GM19238 (cell line): Measurements from ENCODE around the gene ANGPT4.

Experiments used
- DNase-seq: peaks from one replicate; pipeline ENCODE4 v3.0.0; 2011; ENCODE audit warnings: low spot score; ENCODE audit not compliant: insufficient read length

Gene ANGPT4

DNA sequence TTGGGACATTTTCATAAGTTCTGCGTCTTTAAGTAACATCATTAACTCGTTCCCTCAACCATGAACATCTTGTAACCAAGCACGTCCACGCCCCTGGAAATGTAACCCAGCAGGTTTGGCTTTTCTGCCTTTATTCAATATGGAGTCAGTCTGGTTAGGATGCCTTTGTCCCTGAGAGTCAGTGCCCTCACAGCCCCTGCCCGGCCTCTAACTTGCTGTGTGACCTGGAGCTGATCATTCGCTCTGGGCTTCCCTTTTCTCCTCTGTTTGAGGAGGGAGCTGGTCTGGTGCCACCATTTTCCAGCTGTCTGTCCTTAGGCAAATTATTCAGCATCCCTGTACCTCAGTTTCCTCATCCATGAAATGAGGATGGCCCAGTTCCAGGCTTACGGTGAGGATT lies 26.5 kb upstream of the ANGPT4 start:
- no peak for DNase-seq

DNA sequence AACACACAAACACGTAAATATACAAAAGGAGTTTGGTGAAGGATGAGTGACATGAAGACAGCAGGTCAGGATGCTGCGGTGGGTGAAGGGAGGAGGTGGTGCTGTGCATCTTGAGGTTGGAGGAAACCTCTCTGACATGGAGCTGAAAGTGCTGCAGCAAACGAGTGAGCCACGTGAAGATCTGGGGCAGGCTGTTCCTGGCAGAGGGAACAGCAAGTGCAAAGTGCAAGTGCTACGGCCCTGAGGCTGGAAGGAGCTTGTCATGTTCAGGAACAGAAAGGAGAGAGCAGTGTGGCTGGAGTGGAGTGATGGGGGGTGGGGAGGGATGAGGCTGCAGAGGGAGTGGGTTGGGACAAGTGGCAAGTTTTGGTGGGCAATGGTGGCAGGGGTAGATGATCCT lies 24.8 kb upstream of the ANGPT4 start:
- DNase-seq = no peak

DNA sequence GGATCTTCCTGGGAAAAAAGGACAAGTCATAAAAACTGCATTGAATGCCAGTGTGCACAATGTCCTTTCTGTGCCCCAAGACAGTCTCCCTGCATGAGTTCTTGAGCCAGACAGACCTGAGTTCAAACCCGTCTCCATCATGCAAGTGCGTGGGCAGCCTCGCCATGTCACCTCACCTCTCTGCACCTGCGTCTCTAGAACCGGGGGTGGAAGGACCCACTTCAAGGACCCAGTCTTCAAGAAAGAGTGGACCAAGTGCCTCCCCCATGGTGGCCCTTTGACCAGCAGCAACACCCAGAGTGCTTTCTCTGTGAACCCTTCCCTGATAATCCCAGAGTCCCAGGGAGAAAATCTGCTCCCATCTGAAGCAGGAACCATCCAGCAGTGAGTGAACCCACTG lies 23.5 kb upstream of the ANGPT4 start:
- DNase-seq = no peak

DNA sequence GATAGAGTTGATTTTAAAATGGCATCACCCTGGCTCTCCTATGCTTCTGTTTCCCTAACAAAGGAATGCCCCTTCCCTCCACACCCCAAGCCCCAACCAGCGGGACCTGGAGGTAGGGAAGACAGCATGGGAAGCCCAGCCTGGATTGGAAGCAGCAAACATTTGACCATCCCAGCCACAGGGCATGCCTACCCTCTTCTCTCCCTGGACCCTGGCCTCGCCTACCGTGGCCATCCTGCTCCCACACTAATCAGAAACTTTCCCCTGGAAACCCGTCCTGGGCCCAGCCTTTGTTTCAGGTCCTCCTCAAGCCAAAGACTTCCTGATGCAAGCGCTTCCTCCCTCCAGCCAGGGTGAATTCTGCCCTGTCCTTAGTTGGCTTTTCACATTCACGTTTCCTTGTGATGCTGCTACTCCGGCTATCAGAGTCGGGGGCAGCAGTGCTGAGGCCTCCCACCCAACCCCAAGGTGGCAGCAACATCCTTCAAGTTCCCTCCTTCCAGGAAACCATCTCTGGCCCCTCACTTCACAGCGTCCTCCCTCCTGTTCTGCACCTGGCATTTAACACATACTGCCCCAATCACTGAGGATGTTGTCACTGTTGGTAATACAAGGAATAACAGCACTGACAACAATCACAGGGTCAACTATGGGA lies 18.2 kb upstream of the ANGPT4 start:
- DNase-seq = no peak

DNA sequence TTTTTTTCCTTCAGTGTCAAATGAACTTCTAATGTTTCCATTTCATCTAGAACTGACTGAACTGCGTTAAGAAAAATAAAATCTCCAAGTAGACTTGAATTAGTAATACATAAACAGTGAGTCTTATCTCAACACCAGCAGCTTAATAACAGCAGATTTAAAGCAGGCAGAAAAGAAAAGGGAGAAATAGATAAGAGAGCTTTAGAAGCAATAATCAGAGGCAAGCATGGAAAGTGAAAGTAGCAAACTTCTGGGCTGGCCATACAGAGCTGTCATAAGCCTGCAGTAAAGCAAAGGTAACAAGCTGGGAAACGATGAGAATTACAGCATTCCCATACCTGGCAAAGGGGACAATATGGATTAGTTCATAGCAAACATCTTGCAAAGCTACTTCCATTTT lies 16.9 kb upstream of the ANGPT4 start:
- no peak for DNase-seq

DNA sequence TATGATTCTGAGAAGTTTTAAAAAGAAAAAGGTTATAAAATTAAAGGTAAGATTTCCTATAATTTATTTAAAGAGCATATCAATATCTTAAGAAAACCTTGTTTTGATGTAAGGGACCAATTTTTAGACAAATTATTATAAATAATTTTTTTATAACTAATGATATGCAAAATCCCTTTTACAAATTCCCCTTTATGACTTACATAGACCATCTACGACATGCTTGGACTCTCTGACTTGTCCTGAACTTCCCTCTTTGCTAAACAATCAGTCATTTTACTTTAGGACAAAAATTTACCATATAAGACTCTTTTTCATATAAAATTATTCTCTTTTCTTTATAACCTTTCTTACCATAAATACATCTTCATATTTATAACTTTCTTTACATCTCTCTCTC lies 15.3 kb upstream of the ANGPT4 start:
- DNase-seq = no peak

DNA sequence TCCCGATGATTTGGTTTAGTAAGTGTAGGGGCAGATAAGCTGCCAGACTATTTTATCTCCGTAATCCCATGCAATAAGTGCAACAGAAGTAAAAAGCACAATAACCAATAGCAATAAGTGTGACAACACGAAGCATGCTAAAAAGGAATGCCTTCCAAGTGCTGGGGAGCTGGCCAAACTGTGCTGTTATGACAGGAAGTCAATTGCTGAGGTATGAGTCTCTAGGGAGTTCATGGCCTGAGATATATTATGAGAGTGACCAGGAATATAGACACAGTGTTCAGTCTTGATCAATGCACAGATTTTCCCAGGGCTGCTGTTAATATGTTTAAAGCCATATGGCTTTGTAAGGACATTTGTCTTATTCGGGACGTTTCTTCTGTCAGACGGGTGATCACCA lies 10.5 kb upstream of the ANGPT4 start:
- DNase-seq = no peak

DNA sequence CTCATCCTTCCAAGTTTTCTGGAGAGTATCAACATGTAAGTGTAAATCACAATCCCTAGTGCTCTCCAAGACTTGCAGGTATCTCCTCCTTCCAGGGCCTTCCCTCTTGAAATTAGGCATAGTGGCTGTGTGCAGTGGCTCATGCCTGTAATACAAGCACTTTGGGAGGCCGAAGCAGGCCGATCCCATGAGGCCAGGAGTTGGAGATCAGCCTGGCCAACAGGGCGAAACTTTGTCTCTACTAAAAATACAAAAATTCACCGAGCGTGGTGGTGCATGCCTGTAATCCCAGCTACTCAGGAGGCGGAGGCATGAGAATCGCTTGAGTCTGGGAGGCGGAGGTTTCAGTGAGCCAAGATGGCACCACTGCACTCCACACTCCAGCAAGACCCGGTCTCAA lies 9.4 kb upstream of the ANGPT4 start:
- DNase-seq = no peak

DNA sequence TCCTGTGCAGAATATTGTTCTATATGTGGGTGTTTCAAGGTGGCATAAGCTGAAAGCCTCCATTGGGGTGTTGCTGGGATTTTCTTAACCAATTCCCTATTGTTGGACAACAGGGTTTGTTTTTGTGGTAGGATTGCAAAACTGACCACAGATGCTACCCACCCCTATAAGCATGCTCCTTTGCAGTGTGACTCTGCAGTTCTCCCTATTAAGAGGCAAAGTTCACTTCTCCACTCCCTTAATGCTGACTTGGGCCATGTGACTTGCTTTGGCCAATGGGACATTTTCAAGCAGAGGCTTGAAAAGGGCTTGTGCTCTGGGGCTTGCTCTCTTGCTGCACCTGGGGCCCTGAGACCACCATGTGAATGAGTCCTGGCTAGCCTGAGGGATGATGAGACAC lies 8.5 kb upstream of the ANGPT4 start:
- DNase-seq = no peak

DNA sequence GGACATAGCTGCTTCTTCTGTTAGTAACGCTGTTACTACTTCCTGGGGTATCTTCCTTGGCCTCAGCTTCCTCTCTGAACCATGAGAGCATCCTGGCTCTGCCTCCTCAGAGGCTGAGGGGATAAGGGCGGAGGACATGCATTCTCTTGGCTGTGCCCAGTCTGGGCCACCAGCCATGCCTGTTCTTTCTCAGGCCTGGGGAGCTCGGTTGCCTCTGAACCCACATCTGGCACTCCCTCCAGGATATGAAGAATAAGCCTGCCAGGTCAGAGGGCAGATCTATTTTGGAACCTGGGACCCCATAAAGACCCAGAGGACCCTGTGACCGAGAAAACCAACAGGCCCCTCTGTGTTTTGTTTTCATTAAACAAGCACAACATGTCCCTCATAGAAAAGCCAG lies 6.6 kb upstream of the ANGPT4 start:
- DNase-seq = no peak

DNA sequence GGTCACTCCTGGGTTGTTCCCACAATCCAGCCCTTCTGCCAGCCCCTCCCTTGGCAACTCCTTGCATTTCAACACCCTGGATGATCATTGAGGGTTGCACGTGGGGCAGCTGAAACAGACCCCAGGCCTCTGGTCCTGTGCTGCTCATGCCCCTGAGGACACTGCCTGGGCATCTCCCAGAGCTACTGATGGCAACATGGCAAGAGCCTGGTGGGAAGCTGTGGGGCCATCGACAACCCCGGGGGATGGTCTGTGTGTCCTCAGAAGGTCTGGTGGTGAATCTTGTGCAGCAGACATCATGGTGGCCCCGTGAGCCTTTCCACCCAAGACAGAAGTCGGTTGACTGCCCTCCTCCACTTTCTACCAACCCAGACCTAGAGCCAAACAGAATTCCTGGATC lies 4.9 kb upstream of the ANGPT4 start:
- no peak for DNase-seq

DNA sequence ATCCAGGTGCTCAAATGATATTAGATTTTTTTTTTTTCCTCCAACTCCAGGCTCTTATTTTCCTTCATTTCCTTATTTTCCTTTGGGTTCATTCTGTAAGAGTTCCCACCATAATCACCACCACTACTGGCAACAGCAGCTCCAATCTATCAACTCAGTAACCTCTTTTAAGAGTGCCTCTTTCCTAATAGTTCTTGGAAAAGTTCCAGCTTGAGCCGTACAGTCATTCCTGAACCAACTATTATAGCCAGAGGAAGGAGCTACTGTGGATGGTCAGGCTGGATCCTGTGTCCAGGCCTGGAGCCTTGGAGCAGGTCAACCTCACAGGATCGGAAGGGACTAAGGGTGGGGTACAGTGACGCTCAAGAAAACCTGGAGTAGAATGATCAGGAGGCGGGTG lies 4.2 kb upstream of the ANGPT4 start:
- no peak for DNase-seq

DNA sequence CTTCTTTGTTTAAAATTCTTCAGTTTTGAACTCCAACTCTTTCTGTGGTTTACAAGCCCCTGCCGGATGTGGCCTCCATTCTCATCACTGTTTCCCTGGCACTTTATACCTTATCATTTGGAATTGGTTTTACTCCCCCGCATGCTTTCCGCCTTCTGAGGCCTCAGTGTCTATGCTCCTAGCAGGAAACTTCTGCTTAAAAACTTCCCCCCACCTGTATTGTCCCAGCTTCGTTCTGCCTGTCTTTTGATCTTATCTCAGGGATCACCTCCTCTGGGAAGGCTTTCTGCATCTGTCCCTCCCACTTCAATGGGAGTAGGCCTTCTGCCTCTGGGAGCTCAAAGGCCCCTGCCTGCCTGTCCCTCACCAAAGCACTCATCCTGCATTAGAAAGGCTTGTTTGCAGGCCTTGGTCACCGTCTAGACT lies 3.4 kb upstream of the ANGPT4 start:
- DNase-seq = no peak

DNA sequence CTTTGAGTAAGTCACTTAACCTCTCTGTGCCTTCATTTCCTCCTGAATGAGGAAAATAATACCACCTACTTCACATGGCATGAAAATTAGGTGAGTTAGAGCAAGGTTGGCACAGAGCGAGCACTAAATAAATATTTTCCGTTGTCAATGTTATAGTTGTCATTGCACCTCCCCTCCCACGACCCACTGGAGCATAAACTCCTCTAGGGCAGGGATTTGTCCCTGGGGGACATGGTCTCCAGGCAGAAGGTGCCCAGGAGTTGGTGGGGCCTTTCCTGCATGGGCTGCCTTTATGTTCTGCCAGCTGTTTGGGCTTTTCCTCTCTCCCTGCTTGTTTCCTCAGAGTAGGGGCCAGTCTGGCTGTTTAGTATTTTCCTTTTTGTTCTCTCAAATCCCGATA lies 1.3 kb upstream of the ANGPT4 start:
- DNase-seq = no peak

DNA sequence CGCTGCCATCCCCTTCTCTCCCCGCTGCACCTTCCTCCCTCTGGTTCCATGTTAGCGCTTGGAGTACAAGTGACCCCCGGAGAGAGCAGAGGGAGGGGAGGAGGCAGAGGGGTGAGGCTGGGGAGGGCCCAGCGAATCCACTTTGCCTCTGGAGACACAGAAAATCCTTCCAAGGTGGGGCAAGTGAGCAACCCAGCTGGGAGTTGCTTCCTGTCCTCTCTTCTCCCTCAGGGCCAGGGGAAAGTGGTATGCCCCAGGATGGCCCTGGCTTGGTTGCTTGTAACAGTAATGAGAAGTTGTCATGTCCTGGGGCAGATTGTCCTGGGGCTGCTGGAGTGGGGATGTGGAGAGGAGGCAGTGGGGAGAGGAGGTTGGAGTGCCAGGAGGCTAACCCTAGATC lies 691 bp upstream of the ANGPT4 start:
- DNase-seq = no peak

DNA sequence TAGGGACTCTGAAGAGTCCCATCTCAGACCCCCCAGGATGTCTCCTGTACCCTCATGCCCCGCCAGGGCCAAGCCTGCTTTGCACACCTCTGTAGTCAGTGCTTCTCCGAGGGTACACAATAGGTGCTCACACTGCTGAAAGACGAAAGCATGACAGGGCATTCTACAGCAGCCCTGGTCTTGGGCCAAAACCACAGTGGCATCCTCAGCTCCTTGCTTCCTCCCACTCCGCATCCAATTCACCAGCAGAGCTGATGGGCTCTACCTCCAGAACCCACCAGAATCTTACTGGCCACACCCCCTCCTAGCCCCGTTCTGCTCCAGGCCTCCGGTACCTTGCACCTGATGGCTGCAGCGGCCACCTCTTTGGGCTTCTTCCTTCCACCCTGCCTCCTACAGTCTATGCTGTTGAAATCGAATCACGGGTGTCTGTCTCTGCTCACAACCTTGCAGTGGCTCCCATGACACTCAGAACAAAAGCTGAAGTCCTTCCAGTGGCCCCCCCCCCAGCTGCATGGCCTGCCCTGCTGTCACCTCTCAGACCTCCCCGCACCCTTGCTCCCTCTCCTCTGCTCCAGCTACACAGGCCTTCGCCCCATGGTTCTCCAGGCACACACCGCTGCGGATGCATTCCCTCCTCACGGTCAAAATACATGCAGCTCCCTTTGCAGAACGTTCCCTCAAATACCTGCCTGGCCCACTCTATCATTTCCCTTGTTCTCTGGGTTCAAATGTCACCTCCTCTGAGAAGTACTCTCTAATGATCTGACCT lies 1.2 kb downstream of the ANGPT4 start:
- DNase-seq = no peak

DNA sequence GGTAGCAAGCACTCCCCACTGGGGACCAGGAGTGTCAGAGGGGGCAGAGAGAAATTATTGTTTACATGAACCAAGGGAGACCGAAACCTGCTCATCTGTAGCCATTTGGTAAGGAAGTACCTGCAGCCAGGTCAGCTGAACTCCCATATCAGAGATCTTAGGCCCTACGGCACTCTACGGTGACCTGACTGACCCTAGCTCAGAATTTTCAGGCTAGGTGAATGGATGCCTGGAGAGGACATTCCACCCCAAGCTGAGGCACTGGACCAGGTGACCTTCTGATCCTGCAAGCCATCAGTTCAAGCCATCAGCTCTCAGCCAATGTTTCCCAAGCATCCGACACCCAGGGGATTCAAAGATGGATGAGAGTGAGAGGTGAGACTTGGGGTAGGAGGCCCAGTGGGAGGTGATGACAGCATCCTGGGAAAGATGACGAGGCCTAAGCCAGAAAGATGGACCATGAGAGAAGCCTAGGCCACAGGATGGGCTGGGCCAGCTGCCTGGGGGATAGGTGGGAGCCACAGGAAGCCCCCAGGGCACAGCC lies 2.8 kb downstream of the ANGPT4 start:
- DNase-seq = no peak

DNA sequence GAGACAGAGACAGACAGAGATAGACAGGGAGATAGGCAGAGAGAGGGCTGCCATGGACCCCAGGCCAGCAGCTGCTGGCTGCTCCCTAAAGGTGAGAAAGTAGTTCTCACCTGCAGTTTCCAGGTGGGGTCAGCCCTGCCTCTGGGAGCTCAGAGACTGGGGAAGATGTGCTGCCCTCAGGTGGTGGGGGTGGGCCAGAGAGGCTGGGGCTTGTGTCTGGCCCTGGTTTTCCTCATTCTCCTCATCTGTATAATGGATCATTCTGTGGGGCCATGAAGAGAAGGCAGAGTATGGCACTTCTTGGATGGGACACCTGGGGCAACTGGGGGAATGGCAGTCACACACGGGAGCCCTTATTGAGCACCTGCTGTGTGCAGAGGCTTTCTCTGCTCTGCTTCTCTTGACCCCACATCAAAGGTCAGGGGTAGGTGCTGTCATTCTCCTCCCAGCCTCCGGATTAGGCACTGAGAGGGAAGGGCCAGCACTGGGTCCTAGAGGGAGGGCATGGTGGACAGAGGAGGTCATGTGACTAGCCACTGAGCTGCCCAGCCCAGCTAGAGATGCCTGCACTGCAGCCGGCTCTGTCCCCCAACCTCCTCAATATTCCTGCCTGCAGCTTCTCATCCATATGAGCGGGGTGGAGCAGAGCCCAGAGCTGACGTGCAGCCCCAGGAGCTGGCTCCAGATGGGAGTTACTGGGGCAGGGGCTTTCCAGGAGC lies 4.1 kb downstream of the ANGPT4 start:
- DNase-seq = no peak

DNA sequence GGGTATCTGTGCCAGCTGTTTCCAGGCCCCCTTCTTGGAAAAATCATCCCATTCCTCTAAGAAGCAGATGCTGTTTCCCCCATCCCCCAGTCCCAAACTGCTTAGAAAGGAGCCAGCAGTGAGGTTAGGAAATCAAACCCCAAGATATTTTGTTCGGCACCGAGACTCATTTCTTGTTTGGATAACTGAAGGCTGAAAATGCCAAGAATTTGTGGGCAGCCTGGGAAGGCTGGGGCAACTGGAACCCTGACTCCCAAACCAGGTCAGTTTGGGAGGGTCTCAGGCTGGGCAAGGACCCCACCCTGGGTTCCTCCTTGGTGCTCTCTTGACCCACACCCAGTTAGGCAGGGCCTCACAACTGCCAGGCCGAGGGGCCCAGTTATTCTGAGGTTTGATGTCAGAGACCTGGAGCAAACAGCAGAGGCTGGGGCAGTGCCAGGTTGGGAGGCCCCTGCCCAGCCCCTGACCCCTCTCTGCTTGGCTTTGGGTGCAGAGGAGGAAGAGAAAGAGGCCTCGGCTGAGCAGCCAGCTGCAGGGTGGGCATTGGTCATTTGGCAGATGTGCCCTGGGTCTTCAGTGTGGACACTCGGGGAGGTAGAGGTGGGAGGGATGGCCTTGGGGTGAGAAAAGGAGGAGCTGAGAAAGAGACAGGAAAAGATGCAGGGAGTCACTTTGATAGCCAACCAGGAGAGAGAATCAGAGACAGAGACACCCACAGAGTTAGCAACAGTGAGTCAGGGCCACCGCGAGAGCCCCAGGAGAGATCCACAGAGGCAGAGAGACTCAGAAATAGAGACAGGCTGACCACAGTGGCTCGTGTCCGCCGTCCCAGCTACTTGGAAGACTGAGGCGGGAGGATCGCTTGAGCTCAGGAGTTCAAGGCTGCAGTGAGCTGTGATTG lies 5.0 kb downstream of the ANGPT4 start:
- no peak for DNase-seq

DNA sequence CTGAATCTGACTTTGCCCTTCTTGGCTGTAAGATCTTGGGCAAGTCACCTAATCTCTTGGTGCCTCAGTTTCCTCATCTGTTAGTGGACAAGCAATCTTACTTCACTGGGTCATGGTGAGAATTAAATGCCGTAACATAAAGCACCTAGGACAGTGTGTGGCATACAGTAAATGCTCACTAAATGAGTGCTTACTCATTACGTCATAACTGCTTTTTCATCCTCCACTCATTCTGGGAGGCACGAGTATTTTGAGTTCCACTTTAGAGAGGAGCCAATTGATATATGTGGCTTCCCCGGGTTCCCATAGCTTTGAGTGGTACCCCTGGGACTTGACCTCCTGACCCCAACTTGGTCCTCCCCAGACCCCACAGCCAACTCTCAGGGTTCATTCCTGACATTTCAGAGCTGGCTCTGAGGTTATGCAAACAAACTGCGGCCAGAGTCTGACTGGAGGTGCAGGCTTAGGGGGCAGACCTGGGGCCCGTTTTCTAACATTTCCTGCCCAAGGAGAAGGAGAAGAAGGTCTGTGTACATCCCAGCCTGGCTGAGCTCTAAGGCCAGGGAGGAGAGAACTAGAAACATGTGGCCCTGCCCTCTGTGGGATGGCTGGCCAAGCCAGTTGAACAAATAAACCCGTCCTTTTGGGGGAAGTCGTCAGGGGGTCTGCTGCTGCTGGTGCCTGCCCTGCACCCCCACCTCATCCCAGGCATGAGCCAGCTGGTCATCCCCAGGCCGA lies 5.8 kb downstream of the ANGPT4 start:
- no peak for DNase-seq

DNA sequence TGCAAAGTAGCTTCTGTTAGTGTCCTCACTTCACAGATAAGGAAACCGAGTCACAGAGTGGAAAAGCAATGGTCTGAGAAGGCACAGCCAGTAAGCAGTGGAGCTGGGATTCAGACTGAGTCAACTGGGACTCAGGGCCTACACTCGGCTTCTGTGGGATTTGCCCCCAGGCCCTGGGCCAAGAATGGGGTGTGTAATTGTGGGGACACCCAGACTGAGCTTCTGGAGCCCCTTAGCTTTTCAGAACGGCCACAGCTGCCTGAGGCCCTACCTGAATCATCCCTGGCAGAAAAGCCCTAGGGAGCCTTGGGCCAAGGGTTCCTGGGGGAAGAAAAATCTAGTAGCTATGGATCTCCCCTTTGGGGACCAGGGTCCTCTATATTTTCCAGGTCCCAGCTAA lies 6.5 kb downstream of the ANGPT4 start:
- no peak for DNase-seq
